PC-9 (cell line): ENCODE data around the gene RXRA.

Source experiments
- CTCF ChIP-seq: fragments of 200-600 bp; sonication (generic); conservative IDR thresholded peaks from 2 replicates; pipeline ENCODE4 v1.6.1; 2017; ENCODE audit warnings: mixed run types, antibody characterized with exemption, mild to moderate bottlenecking, moderate library complexity
- EZH2 ChIP-seq: fragments of 200-600 bp; sonication (generic); IDR thresholded peaks from 2 replicates; pipeline ENCODE4 v1.8.0; 2017; ENCODE audit warnings: antibody characterized with exemption, low read depth

DNA sequence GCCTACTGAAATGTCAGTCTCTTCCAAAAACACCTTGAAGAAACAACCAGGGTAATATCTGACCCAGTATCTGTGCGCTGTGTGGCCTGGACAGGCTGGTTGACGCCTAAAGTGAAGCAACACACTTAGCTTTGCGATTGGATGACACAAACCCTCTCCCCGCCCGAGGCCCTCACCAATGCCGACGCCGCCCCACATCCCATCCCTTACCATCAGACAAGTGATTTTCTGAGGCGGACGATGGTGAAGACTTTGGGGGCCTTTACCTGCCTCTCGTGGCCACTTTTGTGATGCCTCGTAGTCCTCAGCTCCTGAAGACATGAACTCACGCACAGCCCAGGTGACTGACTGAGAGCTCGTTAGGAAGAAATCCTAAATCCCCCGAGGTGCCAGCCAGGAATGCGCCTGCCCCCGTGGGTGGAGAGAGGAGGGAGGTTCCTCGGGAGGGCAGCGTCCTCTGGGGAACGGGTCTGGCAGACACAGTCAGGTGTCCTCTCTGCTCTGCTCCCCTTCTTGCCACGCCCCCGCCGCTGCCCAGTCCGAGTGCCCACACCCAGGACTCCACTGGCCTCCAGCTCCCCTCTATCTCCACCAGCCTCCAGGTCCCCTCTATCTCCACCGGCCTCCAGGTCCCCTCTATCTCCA, 31.0 kb upstream of the RXRA start:
- TF ChIP-seq CTCF, result no peak
- no peak for TF ChIP-seq EZH2
